A549 (cell line): ENCODE measurements around the gene CEP85. TPM values are rescaled to one million over a fixed set of nuclear protein-coding genes. Genes with fewer than 3 reads are reported as not detected.

Experiments
- ATAC-seq, 2 experiments: fragments of 200-7000 bp in 1 of 2; fragments of >200 bp in 1 of 2; cut with Nextera tagmentation in 1 of 2; cut with Tn5 transposase in 1 of 2; 3 replicates each; pipeline versions ENCODE4 v1.8.0 to v1.9.1; 2018 to 2020; ENCODE audit warnings: mild to moderate bottlenecking in 1 of 2, moderate library complexity in 1 of 2
- CTCF ChIA-PET: fragments of 300-600 bp; sonication (Branson Sonifier 250); formaldehyde crosslinking; extraction: SDS; loops from one replicate; lab custom pipeline; 2021; ENCODE audit warnings: antibody characterized with exemption, inconsistent platforms; lab: Yijun Ruan, JAX
- POLR2A ChIA-PET: fragments of 350-600 bp; formaldehyde crosslinking; extraction: SDS; loops from one replicate; lab custom pipeline; 2021; ENCODE audit warnings: antibody characterized with exemption, inconsistent platforms; lab: Yijun Ruan, JAX
- DNase-seq, 2 experiments: peaks; one replicate each; pipeline versions ENCODE4 v3.0.0 to v3.0.0-alpha.2; 2011 to 2016; ENCODE audit warnings: low read depth in 1 of 2, low spot score in 1 of 2
- FAIRE-seq: peaks from 2 replicates; lab custom pipeline; 2011; peaks lifted over from hg19 to GRCh38; lab: Jason Lieb, UNC
- H3K27ac ChIP-seq, 2 experiments: fragments of >200 bp; sonication (Bioruptor Twin); formaldehyde crosslinking; 3 replicates each; pipeline ENCODE4 v1.5.1; 2016 to 2017
- H3K4me1 ChIP-seq: fragments of >200 bp; sonication (Bioruptor Twin); formaldehyde crosslinking; 3 replicates; pipeline ENCODE4 v1.6.1; 2016
- H3K4me2 ChIP-seq: fragments of >200 bp; sonication (Bioruptor Twin); formaldehyde crosslinking; 3 replicates; pipeline ENCODE4 v1.6.1; 2016
- H3K4me3 ChIP-seq: fragments of >200 bp; sonication (Bioruptor Twin); formaldehyde crosslinking; 3 replicates; pipeline ENCODE4 v1.5.1; 2016
- H3K9me3 ChIP-seq: fragments of >200 bp; sonication (Bioruptor Twin); formaldehyde crosslinking; 3 replicates; pipeline ENCODE4 v1.6.1; 2016
- BHLHE40 ChIP-seq: IDR thresholded peaks from 2 replicates; pipeline ENCODE4 v1.6.1; 2012; ENCODE audit warnings: low read depth, low read length, inconsistent platforms
- CBX8 ChIP-seq: fragments of 200-600 bp; sonication (generic); IDR thresholded peaks from 2 replicates; pipeline ENCODE4 v1.6.1; 2016
- CEBPB ChIP-seq, 2 experiments: fragments of >200 bp in 1 of 2; sonication (Bioruptor Twin) in 1 of 2; formaldehyde crosslinking in 1 of 2; IDR thresholded peaks; 2 replicates each; pipeline ENCODE4 v1.6.1; 2012 to 2016
- CHD2 ChIP-seq: fragments of 150-350 bp; IDR thresholded peaks from 2 replicates; pipeline ENCODE4 v1.6.1; 2014; ENCODE audit warnings: low read length; ENCODE audit not compliant: partially characterized antibody
- EHF ChIP-seq: fragments of 250-450 bp; sonication (Bioruptor Pico); IDR thresholded peaks from 2 replicates; pipeline ENCODE4 v1.5.0; 2020; ENCODE audit warnings: mild to moderate bottlenecking
- EHMT2 ChIP-seq: fragments of 200-600 bp; sonication (generic); IDR thresholded peaks from 2 replicates; pipeline ENCODE4 v1.6.1; 2016; ENCODE audit warnings: antibody characterized with exemption, low read depth, mild to moderate bottlenecking, moderate library complexity
- ESRRA ChIP-seq: fragments of 150-350 bp; IDR thresholded peaks from 2 replicates; pipeline ENCODE4 v1.6.1; 2014; ENCODE audit warnings: mild to moderate bottlenecking, low read length, borderline replicate concordance
- GATA3 ChIP-seq: IDR thresholded peaks from 2 replicates; pipeline ENCODE4 v1.6.1; 2012; ENCODE audit warnings: borderline replicate concordance
- HDAC2 ChIP-seq: fragments of 200-600 bp; sonication (generic); IDR thresholded peaks from 2 replicates; pipeline ENCODE4 v1.6.1; 2016
- HOXB13 ChIP-seq: fragments of 250-450 bp; sonication (Bioruptor Pico); IDR thresholded peaks from 2 replicates; pipeline ENCODE4 v1.5.0; 2020; ENCODE audit warnings: low read depth, mild to moderate bottlenecking, moderate library complexity
- JUN ChIP-seq, 2 experiments: fragments of >200 bp; sonication (Bioruptor Twin); formaldehyde crosslinking; IDR thresholded peaks; 2 replicates in 1 of 2; 3 replicates in 1 of 2; pipeline ENCODE4 v1.6.1; 2016 to 2017
- KDM1A ChIP-seq: fragments of 200-600 bp; sonication (generic); IDR thresholded peaks from 2 replicates; pipeline ENCODE4 v1.6.1; 2016; ENCODE audit warnings: low read depth, mild to moderate bottlenecking
- MAZ ChIP-seq: fragments of 150-350 bp; IDR thresholded peaks from 2 replicates; pipeline ENCODE4 v1.6.1; 2014; ENCODE audit warnings: antibody characterized with exemption, low read depth, low read length, borderline replicate concordance
- NFE2L2 ChIP-seq: fragments of 150-350 bp; conservative IDR thresholded peaks from 2 replicates; pipeline ENCODE4 v1.6.1; 2014; ENCODE audit warnings: low read length
- POLR2AphosphoS2 ChIP-seq: conservative IDR thresholded peaks from 2 replicates; pipeline ENCODE4 v1.6.1; 2012; ENCODE audit warnings: low read length, improper control_type of control experiment, inconsistent platforms
- RAD21 ChIP-seq, 2 experiments: fragments of >200 bp in 1 of 2; sonication (Bioruptor Twin) in 1 of 2; formaldehyde crosslinking in 1 of 2; IDR thresholded peaks in 1 of 2; conservative IDR thresholded peaks in 1 of 2; 2 replicates in 1 of 2; 3 replicates in 1 of 2; pipeline ENCODE4 v1.6.1; 2012 to 2018; ENCODE audit warnings: inconsistent platforms in 1 of 2
- RARB ChIP-seq: fragments of 250-450 bp; sonication (Bioruptor Pico); IDR thresholded peaks from 2 replicates; pipeline ENCODE4 v1.8.0; 2021; ENCODE audit warnings: mild to moderate bottlenecking, moderate library complexity
- RFX5 ChIP-seq: fragments of 450-650 bp; IDR thresholded peaks from 2 replicates; pipeline ENCODE4 v1.7.1; 2014; ENCODE audit warnings: antibody characterized with exemption, mild to moderate bottlenecking, moderate library complexity
- SREBF2 ChIP-seq: fragments of 450-650 bp; IDR thresholded peaks from 2 replicates; pipeline ENCODE4 v1.6.1; 2014; ENCODE audit warnings: mild to moderate bottlenecking, moderate library complexity
- TP53 ChIP-seq: fragments of 250-450 bp; sonication (Bioruptor Pico); IDR thresholded peaks from 2 replicates; pipeline ENCODE4 v1.5.0; 2021; ENCODE audit warnings: mild to moderate bottlenecking, moderate library complexity
- WGBS: methylation state at CpG from one replicate; pipeline ENCODE4 v1.1.6; 2017; ENCODE audit errors: missing lambda C conversion rate; 5-methylcytosine and 5-hydroxymethylcytosine counted together
- polyA plus RNA-seq, 4 experiments: library from polyadenylated mRNA; depleted of rRNA in 3 of 4; stranded (reverse); fragments of >200 nt; fragmentation: RNase III in 1 of 4; extraction: RNeasy Plus Mini Kit Qiagen cat#74134 plus additional on column Dnase treatment in 1 of 4; gene quantifications; 2 replicates in 3 of 4; 3 replicates in 1 of 4; pipeline ENCODE4 v1.2.3, GENCODE V29; 2011 to 2017
- TF ChIP-seq, protein P1 (sequence below): IDR thresholded peaks from 2 replicates; pipeline ENCODE4 v1.6.1; 2012; ENCODE audit warnings: low read depth, borderline replicate concordance
- TF ChIP-seq, protein P2 (sequence below): fragments of 150-350 bp; IDR thresholded peaks from 2 replicates; pipeline ENCODE4 v1.6.1; 2014; ENCODE audit warnings: low read depth, mild to moderate bottlenecking, low read length
- TF ChIP-seq, protein P3 (sequence below): IDR thresholded peaks from 2 replicates; pipeline ENCODE4 v1.6.1; 2012
- TF ChIP-seq, protein P4 (sequence below): fragments of 250-450 bp; sonication (Bioruptor Pico); IDR thresholded peaks from 2 replicates; pipeline ENCODE4 v1.5.0; 2020; ENCODE audit warnings: low read depth, mild to moderate bottlenecking, moderate library complexity
- TF ChIP-seq, protein P5 (sequence below): fragments of 200-600 bp; sonication (generic); IDR thresholded peaks from 2 replicates; pipeline ENCODE4 v1.6.1; 2016; ENCODE audit warnings: antibody characterized with exemption, mild to moderate bottlenecking, moderate library complexity

Gene CEP85
- polyA plus RNA-seq, 2 of the 4 experiments (the other 2 are of a cell fraction) = 13.0 to 21.1 TPM

DNA sequence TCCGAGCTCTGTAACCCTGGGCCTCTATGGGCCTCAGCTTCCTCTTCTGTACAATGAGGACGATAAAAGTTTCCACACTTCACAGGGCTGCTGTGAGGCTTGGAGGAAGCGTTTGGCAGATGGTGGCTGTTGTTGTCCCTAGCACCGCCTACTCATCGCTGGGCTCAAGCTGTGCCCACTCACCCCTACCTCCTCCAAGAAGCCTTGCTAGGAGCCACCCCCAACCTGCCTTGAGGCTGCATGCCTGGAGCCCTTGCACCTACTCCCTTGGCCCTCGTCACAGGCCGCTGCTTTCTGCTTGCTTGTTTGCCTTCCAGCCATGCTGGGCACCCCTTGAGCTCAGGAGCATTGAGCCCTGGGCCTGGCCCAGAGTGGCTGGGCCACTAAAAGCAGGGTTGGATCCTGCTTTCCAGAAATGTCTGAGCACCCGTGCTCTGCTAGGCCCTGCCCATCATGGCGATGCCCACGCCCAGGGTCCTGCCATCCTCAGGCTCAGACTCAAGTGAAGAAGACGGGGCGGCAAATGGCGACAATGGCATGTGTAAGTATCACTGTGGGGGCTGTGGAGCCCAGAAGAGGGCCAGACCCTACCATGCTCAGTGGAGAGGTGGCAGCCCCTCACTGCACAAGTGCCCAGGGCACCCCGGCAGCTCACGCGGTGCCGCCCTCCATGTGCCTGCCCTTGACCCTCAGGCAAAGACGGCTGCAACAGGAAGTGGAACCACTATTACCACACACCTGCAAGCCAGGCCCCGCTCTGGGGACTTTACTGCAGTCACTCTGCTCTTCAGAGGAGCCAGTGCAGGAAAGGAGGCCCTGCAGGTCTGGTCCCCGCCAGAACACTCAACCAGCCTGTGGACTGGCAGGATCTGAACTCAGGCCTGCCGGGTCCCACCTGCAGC, 55.4 kb downstream of the CEP85 start:
- no peak for ATAC-seq
- Histone ChIP-seq H3K9me3 (no peaks in the 10 kb centered on the region), H3K27ac (no peak overlapping the region), H3K4me2 (no peak overlapping the region), H3K4me3 (no peak overlapping the region), H3K4me1 (peaks cover 10% of the 10 kb centered on the region)
- no peak for FAIRE-seq
- 96% methylated on average over 11 of the region's 21 CpGs for WGBS
- DNase-seq = no peak
- ChIA-PET CTCF (interaction anchor here (1.1 to 8.2 kb wide), 6 partner anchors 10 to 102 kb away, joined by 3 to 128 read pairs (median 6); partner anchors contain the start of genes CD52 and SH3BGRL3), POLR2A (no interaction called here)
- TF ChIP-seq EHMT2 (no peak), HOXB13 (CRISPR knock-in tag) (no peak), EHF (CRISPR knock-in tag) (no peak), RAD21 (conservative IDR thresholded peaks at IDR 0.05 in 1 of 2, IDR thresholded peaks at IDR 0.05 in 1 of 2) (no peak)

DNA sequence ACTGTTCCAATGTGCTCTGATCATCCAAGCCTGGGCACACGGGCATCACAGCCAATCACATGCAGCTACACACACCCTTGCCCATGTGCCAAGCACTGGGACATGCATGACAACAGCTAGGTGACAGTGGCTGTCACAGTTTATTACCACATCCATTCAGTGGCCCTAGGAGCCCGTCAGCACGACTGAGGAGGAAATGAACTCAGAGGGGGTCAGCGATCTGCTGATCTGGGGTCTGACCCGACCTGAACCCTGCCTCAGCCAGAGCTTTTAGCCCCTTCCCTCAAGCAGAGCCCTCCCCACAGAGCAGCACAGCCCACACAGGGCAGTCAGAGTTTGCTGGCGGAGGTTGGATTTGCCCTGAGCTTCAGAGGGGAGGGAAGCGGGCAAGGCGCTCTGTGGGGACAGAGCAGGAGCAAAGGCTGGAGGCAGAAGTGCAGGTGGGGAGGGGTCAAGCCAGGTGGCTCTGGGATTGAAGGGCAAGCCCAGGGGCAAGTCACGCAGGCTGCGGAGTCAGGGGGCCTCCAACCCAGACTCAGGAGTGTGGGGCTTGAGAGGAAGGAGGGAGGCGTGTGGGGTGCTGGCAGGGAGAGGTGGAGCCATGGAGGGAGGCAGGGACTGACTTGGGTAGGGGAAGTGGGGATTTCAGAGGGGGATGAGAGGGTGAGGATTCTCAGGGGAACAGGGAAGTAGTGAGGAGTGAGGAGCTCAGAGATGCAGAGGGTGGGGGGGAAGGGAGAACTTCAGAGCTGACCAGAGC, 56.3 kb downstream of the CEP85 start:
- WGBS = 96% methylated on average over 5 of the region's 11 CpGs
- ChIA-PET CTCF (interaction anchor here (1.3 to 8.2 kb wide), 4 partner anchors 11 to 74 kb away, joined by 5 to 128 read pairs (median 8); partner anchors contain the start of genes CD52 and SH3BGRL3), POLR2A (no interaction called here)
- no peak for ATAC-seq
- Histone ChIP-seq H3K4me2 (no peak overlapping the region), H3K27ac (no peak overlapping the region), H3K9me3 (no peaks in the 10 kb centered on the region), H3K4me3 (no peak overlapping the region), H3K4me1 (peaks cover 1% of the 10 kb centered on the region; the same call in 2 of the 3 replicates)
- TF ChIP-seq KDM1A = no peak
- no peak for TF ChIP-seq GATA3
- no peak for TF ChIP-seq BHLHE40
- TF ChIP-seq RFX5 = no peak
- no peak for TF ChIP-seq ESRRA
- TF ChIP-seq MAZ = no peak
- no peak for TF ChIP-seq CHD2
- TF ChIP-seq, protein P1, sequence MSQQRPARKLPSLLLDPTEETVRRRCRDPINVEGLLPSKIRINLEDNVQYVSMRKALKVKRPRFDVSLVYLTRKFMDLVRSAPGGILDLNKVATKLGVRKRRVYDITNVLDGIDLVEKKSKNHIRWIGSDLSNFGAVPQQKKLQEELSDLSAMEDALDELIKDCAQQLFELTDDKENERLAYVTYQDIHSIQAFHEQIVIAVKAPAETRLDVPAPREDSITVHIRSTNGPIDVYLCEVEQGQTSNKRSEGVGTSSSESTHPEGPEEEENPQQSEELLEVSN = no peak
- no peak for TF ChIP-seq JUN (IDR thresholded peaks at IDR 0.05)
- TF ChIP-seq, protein P2, sequence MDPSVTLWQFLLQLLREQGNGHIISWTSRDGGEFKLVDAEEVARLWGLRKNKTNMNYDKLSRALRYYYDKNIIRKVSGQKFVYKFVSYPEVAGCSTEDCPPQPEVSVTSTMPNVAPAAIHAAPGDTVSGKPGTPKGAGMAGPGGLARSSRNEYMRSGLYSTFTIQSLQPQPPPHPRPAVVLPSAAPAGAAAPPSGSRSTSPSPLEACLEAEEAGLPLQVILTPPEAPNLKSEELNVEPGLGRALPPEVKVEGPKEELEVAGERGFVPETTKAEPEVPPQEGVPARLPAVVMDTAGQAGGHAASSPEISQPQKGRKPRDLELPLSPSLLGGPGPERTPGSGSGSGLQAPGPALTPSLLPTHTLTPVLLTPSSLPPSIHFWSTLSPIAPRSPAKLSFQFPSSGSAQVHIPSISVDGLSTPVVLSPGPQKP = no peak
- no peak for TF ChIP-seq HDAC2
- no peak for TF ChIP-seq TP53 (CRISPR knock-in tag)
- TF ChIP-seq SREBF2 = no peak
- TF ChIP-seq, protein P3, sequence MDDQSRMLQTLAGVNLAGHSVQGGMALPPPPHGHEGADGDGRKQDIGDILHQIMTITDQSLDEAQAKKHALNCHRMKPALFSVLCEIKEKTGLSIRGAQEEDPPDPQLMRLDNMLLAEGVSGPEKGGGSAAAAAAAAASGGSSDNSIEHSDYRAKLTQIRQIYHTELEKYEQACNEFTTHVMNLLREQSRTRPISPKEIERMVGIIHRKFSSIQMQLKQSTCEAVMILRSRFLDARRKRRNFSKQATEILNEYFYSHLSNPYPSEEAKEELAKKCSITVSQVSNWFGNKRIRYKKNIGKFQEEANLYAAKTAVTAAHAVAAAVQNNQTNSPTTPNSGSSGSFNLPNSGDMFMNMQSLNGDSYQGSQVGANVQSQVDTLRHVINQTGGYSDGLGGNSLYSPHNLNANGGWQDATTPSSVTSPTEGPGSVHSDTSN = no peak
- FAIRE-seq = no peak
- no peak for DNase-seq

DNA sequence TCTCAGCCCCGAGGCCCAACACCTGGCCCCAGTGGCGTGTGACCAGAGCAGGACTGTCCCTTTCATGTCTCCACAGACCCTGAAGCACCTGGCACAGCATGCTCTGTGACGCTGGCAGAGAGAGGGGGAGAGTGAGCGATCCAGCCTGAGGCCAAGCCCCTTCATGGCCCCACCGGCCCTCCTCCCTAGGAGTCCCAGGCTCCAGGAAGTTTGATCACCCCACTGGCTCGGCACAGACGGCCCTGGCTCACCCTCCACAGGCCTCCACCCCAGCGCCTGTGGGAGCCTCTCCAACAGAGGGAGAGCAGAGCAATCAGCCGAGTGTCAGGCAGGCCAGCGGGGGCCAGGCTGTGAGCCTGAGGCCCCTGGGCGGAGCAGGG, 56.9 kb downstream of the CEP85 start:
- FAIRE-seq = no peak
- POLR2A ChIA-PET = no interaction called here
- no peak for TF ChIP-seq CEBPB (IDR thresholded peaks at IDR 0.05)
- no peak for TF ChIP-seq CBX8
- TF ChIP-seq, protein P4, sequence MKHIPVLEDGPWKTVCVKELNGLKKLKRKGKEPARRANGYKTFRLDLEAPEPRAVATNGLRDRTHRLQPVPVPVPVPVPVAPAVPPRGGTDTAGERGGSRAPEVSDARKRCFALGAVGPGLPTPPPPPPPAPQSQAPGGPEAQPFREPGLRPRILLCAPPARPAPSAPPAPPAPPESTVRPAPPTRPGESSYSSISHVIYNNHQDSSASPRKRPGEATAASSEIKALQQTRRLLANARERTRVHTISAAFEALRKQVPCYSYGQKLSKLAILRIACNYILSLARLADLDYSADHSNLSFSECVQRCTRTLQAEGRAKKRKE (CRISPR knock-in tag) = no peak
- no peak for TF ChIP-seq NFE2L2
- TF ChIP-seq, protein P5, sequence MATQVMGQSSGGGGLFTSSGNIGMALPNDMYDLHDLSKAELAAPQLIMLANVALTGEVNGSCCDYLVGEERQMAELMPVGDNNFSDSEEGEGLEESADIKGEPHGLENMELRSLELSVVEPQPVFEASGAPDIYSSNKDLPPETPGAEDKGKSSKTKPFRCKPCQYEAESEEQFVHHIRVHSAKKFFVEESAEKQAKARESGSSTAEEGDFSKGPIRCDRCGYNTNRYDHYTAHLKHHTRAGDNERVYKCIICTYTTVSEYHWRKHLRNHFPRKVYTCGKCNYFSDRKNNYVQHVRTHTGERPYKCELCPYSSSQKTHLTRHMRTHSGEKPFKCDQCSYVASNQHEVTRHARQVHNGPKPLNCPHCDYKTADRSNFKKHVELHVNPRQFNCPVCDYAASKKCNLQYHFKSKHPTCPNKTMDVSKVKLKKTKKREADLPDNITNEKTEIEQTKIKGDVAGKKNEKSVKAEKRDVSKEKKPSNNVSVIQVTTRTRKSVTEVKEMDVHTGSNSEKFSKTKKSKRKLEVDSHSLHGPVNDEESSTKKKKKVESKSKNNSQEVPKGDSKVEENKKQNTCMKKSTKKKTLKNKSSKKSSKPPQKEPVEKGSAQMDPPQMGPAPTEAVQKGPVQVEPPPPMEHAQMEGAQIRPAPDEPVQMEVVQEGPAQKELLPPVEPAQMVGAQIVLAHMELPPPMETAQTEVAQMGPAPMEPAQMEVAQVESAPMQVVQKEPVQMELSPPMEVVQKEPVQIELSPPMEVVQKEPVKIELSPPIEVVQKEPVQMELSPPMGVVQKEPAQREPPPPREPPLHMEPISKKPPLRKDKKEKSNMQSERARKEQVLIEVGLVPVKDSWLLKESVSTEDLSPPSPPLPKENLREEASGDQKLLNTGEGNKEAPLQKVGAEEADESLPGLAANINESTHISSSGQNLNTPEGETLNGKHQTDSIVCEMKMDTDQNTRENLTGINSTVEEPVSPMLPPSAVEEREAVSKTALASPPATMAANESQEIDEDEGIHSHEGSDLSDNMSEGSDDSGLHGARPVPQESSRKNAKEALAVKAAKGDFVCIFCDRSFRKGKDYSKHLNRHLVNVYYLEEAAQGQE = no peak
- TF ChIP-seq RARB (CRISPR knock-in tag) = no peak
- no peak for TF ChIP-seq POLR2AphosphoS2
- no peak for TF ChIP-seq SREBF2

More for the DNA sequence above, 56.9 kb downstream of the CEP85 start:
- ATAC-seq (no peak; a peak in 1 of 6 replicates), DNase-seq (no peak)
- H3K27ac ChIP-seq = no peak overlapping the region
- H3K4me1 ChIP-seq = no peaks in the 10 kb centered on the region
- no peak overlapping the region for H3K4me3 ChIP-seq
- H3K4me2 ChIP-seq = no peak overlapping the region
- 84% methylated on average over 5 of the region's 11 CpGs for whole genome bisulfite sequencing
- CTCF ChIA-PET = interaction anchor here (1.2 to 8.2 kb wide), 3 partner anchors 15 to 73 kb away, joined by 4 to 128 read pairs (median 6); partner anchors contain the start of gene CD52
- H3K9me3 ChIP-seq = no peaks in the 10 kb centered on the region
